BLaER1 treated with 17β-estradiol and CSF1 and Interleukin-3, amounts not matched to agents 10 nM and 100 nM (cell line): Measurements from ENCODE around the gene GABBR1.
"Not testable (repeated sequence)": the region's sequence is repeated elsewhere in the genome, so short reads cannot be mapped to it uniquely, and the experiment has no call there.

ENCODE experiments used
- H3K27ac ChIP-seq, 11 experiments: shearing (Covaris generic); formaldehyde crosslinking; 2 replicates each; pipeline ENCODE4 v1.8.1; 2022
- H3K27me3 ChIP-seq, 11 experiments: shearing (Covaris generic); formaldehyde crosslinking; 2 replicates each; pipeline ENCODE4 v1.8.1; 2022
- H3K36me3 ChIP-seq, 11 experiments: shearing (Covaris generic); formaldehyde crosslinking; 2 replicates each; pipeline ENCODE4 v1.8.1; 2022
- H3K4me1 ChIP-seq, 10 experiments: shearing (Covaris generic); formaldehyde crosslinking; 2 replicates each; pipeline ENCODE4 v1.8.1; 2022
- H3K4me2 ChIP-seq, 11 experiments: shearing (Covaris generic); formaldehyde crosslinking; 2 replicates each; pipeline ENCODE4 v1.8.1; 2022
- H3K4me3 ChIP-seq, 10 experiments: shearing (Covaris generic); formaldehyde crosslinking; 2 replicates each; pipeline ENCODE4 v1.8.1; 2022
- H3K9ac ChIP-seq, 11 experiments: shearing (Covaris generic); formaldehyde crosslinking; 2 replicates each; pipeline ENCODE4 v1.8.1; 2022
- H3K9me3 ChIP-seq, 11 experiments: shearing (Covaris generic); formaldehyde crosslinking; replicated peaks in 1 of 11; 2 replicates each; pipeline ENCODE4 v1.8.1; 2022
- H4K20me1 ChIP-seq, 11 experiments: shearing (Covaris generic); formaldehyde crosslinking; 2 replicates each; pipeline ENCODE4 v1.8.1; 2022
- Cebpa-rat ChIP-seq, 11 experiments: shearing (Covaris generic); IDR thresholded peaks; 2 replicates each; pipeline ENCODE4 v1.8.1; 2022

Gene GABBR1

GRCh38 chr6:29673161-29673560 lies 40.2 kb upstream of the GABBR1 start:
- no peak overlapping the region for H3K9ac ChIP-seq

GRCh38 chr6:29672116-29672515 lies 39.1 kb upstream of the GABBR1 start:
- not testable (repeated sequence) for H3K36me3 ChIP-seq, H3K9me3 ChIP-seq, H3K4me3 ChIP-seq, H4K20me1 ChIP-seq, H3K27ac ChIP-seq, H3K4me2 ChIP-seq, H3K9ac ChIP-seq, H3K27me3 ChIP-seq
- peaks cover 6 to 19% (median 8%) of the 10 kb centered on the region in 10 experiments for H3K4me1 ChIP-seq

More at GRCh38 chr6:29673161-29673560, 40.2 kb upstream of the GABBR1 start:
- 0 out of 22 replicates have a peak overlapping the region, but pooled peaks of 1 of the 11 experiments have one; percentile 24 for H3K4me2 ChIP-seq
- H3K27me3 ChIP-seq, result no peaks in the 10 kb centered on the region
- TF ChIP-seq Cebpa-rat (IDR thresholded peaks at IDR 0.05), result no peak
- H3K9me3 ChIP-seq, result no peaks in the 10 kb centered on the region
- no peaks in the 10 kb centered on the region for H3K36me3 ChIP-seq
- no peaks in the 10 kb centered on the region; a peak in 1 of 22 replicates for H4K20me1 ChIP-seq
- peaks cover 9 to 28% (median 12%) of the 10 kb centered on the region in 10 experiments for H3K4me1 ChIP-seq
- no peak overlapping the region for H3K4me3 ChIP-seq
- no peak overlapping the region for H3K27ac ChIP-seq

- Histone ChIP-seq H3K4me3 (no peak overlapping the region), H3K36me3 (no peaks in the 10 kb centered on the region), H3K9me3 (no peaks in the 10 kb centered on the region), H3K4me1 (peaks cover 0 to 8% (median 0%) of the 10 kb centered on the region in 10 experiments; a peak in 6 of 20 replicates), H3K4me2 (no peak overlapping the region), H3K27ac (no peak overlapping the region), H3K9ac (no peak overlapping the region), H4K20me1 (no peaks in the 10 kb centered on the region), H3K27me3 (no peaks in the 10 kb centered on the region)
- no peak for TF ChIP-seq Cebpa-rat (IDR thresholded peaks at IDR 0.05)
Observed at GRCh38 chr6:29671026-29671425, 38.0 kb upstream of the GABBR1 start.

- H3K9ac ChIP-seq, result no peak overlapping the region
- no peaks in the 10 kb centered on the region for H3K4me1 ChIP-seq
- no peak overlapping the region for H3K27ac ChIP-seq
- H3K36me3 ChIP-seq, result no peaks in the 10 kb centered on the region
- H3K4me3 ChIP-seq, result no peak overlapping the region
- no peaks in the 10 kb centered on the region for H3K9me3 ChIP-seq
- no peak overlapping the region for H3K4me2 ChIP-seq
- no peak for TF ChIP-seq Cebpa-rat (IDR thresholded peaks at IDR 0.05)
- H4K20me1 ChIP-seq, result no peaks in the 10 kb centered on the region
- H3K27me3 ChIP-seq, result no peaks in the 10 kb centered on the region
Observed at GRCh38 chr6:29667158-29667557, 34.2 kb upstream of the GABBR1 start.

GRCh38 chr6:29666826-29667130 lies 33.8 kb upstream of the GABBR1 start:
- TF ChIP-seq Cebpa-rat (IDR thresholded peaks at IDR 0.05), result no peak
- no peaks in the 10 kb centered on the region for H3K9me3 ChIP-seq
- H3K27me3 ChIP-seq, result no peaks in the 10 kb centered on the region
- H4K20me1 ChIP-seq, result no peaks in the 10 kb centered on the region
- H3K27ac ChIP-seq, result no peak overlapping the region
- H3K4me1 ChIP-seq, result no peaks in the 10 kb centered on the region
- no peak overlapping the region for H3K4me2 ChIP-seq
- no peak overlapping the region for H3K4me3 ChIP-seq
- no peaks in the 10 kb centered on the region for H3K36me3 ChIP-seq
- no peak overlapping the region for H3K9ac ChIP-seq

- TF ChIP-seq Cebpa-rat (IDR thresholded peaks at IDR 0.05), result no peak
- Histone ChIP-seq H3K9ac (no peak overlapping the region), H3K4me3 (no peak overlapping the region), H3K9me3 (no peaks in the 10 kb centered on the region), H3K27ac (no peak overlapping the region), H4K20me1 (no peaks in the 10 kb centered on the region), H3K36me3 (no peaks in the 10 kb centered on the region), H3K27me3 (no peaks in the 10 kb centered on the region), H3K4me2 (no peak overlapping the region), H3K4me1 (no peaks in the 10 kb centered on the region)
Observed at GRCh38 chr6:29665942-29666825, 33.2 kb upstream of the GABBR1 start.

- no peaks in the 10 kb centered on the region for H3K27me3 ChIP-seq
- H3K27ac ChIP-seq, result no peak overlapping the region
- no peak overlapping the region for H3K4me3 ChIP-seq
- no peaks in the 10 kb centered on the region for H3K36me3 ChIP-seq
- no peak for TF ChIP-seq Cebpa-rat (IDR thresholded peaks at IDR 0.05)
- no peak overlapping the region for H3K9ac ChIP-seq
- H4K20me1 ChIP-seq, result no peaks in the 10 kb centered on the region
- H3K4me1 ChIP-seq, result no peaks in the 10 kb centered on the region
- H3K4me2 ChIP-seq, result no peak overlapping the region
- no peaks in the 10 kb centered on the region for H3K9me3 ChIP-seq
Observed at GRCh38 chr6:29663300-29664042, 30.5 kb upstream of the GABBR1 start.

- not testable (repeated sequence) for H4K20me1 ChIP-seq, H3K36me3 ChIP-seq, H3K9me3 ChIP-seq, H3K9ac ChIP-seq, H3K4me2 ChIP-seq, H3K4me3 ChIP-seq, H3K27me3 ChIP-seq, H3K4me1 ChIP-seq, H3K27ac ChIP-seq
Observed at GRCh38 chr6:29661502-29662141, 28.6 kb upstream of the GABBR1 start.

GRCh38 chr6:29661071-29661470 lies 28.1 kb upstream of the GABBR1 start:
- Histone ChIP-seq H3K9ac (no peak overlapping the region), H3K4me1 (peaks cover 0 to 3% (median 0%) of the 10 kb centered on the region in 10 experiments; a peak in 5 of 20 replicates), H3K27me3 (no peaks in the 10 kb centered on the region), H3K4me3 (no peak overlapping the region), H4K20me1 (no peaks in the 10 kb centered on the region), H3K4me2 (no peak overlapping the region), H3K36me3 (no peaks in the 10 kb centered on the region), H3K27ac (no peak overlapping the region), H3K9me3 (no peaks in the 10 kb centered on the region)
- no peak for TF ChIP-seq Cebpa-rat (IDR thresholded peaks at IDR 0.05)
